ENCODE measurements around the gene NRSN1. TPM values are rescaled to one million over a fixed set of nuclear protein-coding genes. Genes with fewer than 3 reads are reported as not detected.

Gene NRSN1, protein sequence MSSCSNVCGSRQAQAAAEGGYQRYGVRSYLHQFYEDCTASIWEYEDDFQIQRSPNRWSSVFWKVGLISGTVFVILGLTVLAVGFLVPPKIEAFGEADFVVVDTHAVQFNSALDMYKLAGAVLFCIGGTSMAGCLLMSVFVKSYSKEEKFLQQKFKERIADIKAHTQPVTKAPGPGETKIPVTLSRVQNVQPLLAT
- not detected in 2 replicates for total RNA-seq (2014; rRNA removed)
- polyA plus RNA-seq (2012): not detected

GRCh38 chr6:24125980-24126379 lies at the start of gene NRSN1:
NRSN1 (plus strand) TSS chr6:24126215; CDS start chr6:24134328, 8,113 bp downstream.
- DNase-seq (ENCODE audit: low read depth): no peak

DNA sequence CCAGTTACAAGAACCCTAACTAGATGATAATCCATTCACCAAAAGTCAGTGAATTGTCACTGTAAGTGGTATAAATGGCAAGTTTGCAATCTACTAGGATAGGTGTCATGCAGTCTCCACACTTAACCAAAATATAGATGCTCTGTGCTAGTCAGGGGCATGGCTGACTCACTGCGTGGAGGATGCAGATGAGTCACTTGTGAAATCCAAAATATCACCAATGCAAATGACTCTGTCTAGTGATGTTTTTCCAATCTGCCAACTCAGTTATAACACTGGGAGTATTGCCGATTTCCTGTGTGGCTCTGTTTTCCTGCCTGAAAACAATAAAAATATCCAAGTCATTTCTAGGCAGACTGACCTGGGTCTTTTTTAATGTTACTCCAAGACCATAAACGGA lies 47.8 kb upstream of the NRSN1 start:
- DNase-seq (ENCODE audit: low read depth): no peak

GRCh38 chr6:24079076-24079475 lies 46.9 kb upstream of the NRSN1 start:
- no peak for DNase-seq (ENCODE audit: low read depth)

GRCh38 chr6:24080711-24081110 lies 45.3 kb upstream of the NRSN1 start:
- DNase-seq (ENCODE audit: low read depth): no peak

GRCh38 chr6:24089736-24090135 lies 36.3 kb upstream of the NRSN1 start:
- DNase-seq (ENCODE audit: low read depth): no peak

GRCh38 chr6:24092407-24092806 lies 33.6 kb upstream of the NRSN1 start:
- DNase-seq (ENCODE audit: low read depth): no peak

DNA sequence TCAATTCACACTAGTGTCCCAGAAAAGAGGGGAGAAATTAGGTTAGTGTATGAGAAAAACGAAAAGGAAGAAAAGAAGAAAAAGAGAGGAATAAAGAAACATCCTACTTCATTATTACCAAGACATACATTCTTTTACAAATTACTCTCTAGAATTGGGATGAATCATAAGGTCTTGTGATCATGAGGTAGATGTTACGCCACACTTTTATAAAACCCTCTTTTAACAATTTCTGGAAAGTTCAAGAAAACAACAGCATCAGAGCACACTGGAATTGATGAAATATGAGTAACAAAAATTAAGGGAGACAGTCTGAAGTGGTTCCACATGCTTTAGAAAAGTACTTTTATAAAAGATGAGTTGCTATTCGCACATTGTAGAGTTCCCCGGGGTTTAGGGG lies 32.6 kb upstream of the NRSN1 start:
- DNase-seq (ENCODE audit: low read depth): no peak

DNA sequence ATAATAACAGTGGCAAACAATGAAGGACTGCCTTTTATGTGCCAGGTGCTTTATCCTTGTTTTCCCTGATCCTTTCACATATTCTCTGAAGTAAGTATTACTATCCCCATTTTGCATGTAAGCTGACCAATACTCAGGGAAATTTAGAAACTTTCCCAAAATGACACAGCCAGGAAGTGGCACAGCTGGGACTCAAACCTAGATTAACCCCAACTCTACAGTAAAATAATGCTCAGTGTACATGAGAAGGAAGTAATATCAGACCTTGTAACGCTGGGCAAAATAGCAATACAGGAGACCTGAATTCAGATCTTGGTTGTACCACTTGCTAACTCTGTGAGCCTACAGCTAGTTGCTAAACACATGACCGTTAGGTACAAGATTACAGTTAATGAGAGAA lies 26.8 kb upstream of the NRSN1 start:
- no peak for DNase-seq (ENCODE audit: low read depth)

DNA sequence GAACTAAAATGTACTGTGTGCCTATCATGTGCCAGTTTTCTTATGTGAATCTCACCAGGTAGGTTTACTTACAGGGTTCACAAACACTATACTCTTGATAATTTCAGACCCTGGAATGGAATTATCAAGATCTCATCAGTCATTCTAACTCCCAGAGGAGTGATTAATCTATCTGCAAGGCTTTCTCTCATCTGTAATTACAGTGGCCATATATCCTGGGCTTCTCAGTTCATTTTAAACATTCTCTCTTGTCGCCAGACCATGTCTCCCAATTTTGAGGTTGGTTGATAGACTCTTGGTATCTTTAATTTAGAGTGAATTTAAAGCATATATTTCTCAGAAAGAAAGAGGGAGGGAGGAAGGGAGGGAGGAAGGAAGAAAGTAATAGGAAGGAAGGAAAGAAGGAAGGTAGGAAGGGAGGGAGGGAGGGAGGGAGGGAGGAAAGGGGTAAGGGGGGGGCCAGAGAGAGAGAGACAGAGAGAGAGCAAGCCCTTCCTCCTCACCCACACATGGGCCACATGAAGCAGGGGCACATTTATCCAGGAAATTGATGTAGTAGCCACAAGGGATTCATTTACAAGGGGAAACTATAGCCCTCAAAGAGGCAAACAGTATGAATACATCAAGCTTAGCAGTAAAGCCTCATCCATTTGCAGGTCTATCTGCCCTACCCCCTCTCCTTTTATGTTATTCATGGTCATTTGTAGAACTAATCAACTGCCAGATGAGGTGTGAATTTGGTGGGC lies 25.8 kb upstream of the NRSN1 start:
- DNase-seq (ENCODE audit: low read depth): no peak

DNA sequence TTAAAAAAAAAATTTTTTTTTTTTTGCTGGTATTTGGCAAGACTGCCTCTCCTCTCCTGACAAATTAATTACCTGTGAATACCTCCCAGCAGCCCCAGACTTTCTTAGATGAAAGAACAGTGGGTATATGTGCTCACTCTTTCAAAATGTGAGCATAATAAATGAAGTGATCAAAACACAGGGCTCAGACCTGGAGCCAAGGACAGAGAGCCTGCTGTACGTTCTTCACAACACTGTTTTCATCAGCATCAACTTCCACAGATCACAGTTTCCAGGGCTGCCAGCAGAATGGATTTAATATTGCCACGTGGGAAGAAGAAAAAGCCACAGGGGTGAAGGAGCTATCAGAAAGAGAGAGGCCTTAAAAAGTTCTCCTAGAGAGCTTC lies 25.3 kb upstream of the NRSN1 start:
- DNase-seq (ENCODE audit: low read depth): no peak

- DNase-seq (ENCODE audit: low read depth): no peak
Observed at GRCh38 chr6:24105191-24105590, 20.8 kb upstream of the NRSN1 start.

- DNase-seq (ENCODE audit: low read depth): no peak
Observed at GRCh38 chr6:24106291-24106690, 19.7 kb upstream of the NRSN1 start.

DNA sequence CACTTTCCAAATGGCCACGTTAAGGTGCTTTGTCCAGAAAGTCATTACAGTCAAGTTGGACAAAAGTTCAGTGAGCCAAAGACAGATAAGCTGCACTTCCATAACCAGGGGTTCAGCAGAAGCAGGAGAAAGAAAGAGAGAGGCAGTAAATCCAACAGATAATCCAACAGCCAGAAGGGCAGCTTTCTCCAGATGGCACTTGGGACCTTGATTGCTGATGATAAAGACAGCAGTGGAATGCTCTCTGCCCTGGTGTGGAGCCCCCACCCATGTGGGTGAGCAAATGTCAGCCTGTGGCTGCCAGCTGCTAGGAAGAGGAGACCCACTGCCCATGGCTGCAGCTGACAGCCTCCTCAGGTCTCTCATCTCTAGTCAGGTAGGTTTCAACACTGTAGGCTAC lies 18.7 kb upstream of the NRSN1 start:
- no peak for DNase-seq (ENCODE audit: low read depth)

DNA sequence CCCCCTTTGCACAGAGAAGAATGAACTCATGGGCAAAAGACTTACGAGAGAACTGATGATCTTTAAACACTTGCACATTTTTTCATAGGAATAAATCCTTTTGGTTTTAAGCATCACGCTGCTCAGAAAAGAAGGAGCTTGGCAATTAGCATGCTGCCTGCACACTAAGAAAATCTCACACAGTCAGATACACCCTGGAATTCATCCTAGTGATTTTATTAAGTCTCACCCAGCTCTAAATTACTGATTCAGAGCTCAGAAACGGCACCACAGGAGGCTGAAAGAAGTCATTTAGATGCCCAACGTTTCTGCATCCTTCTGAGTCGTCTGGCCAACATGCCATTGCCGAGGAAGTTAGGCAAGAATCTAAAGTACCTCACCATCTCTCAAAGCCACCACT lies 18.0 kb upstream of the NRSN1 start:
- DNase-seq (ENCODE audit: low read depth): no peak

GRCh38 chr6:24110417-24110816 lies 15.6 kb upstream of the NRSN1 start:
- no peak for DNase-seq (ENCODE audit: low read depth)

- DNase-seq (ENCODE audit: low read depth): no peak
Observed at GRCh38 chr6:24113891-24114290, 12.1 kb upstream of the NRSN1 start.

DNA sequence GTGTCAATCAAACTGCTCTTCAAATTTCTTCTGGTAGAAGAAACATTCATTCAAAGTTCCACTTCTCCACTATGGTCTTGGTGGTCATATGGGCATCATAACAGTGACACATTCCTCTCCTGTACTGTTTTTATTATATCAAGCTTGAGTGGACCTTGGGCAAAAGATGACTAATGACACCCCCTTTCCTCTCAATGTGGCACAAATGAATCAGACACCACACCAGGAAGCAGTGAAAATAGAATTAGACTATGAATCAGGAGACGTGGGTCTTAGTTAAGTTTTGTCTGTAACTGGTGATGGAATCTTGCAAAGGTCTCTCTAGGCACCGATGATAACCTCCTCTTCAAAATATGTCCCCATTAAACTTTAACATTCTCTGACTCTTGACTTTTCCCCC lies 9.0 kb upstream of the NRSN1 start:
- DNase-seq (ENCODE audit: low read depth): no peak

DNA sequence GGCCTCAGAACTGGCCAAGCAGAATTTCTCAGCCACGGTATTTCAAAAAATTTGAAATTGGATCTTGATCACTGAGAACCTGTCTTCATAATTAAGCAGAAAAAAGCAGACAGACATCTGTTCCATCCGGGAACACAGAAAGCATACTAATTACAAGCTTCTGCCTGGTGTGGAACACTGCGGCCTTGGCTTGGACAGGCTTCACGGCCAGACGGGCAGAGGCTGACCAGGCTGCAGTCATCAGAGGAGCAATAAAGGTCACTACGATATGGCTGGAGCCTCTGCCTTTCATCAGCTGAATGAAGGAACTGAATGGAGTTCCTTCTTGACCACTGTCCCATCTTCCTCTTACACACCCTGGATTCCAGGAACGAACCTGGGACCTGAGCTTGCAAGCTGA lies 3.9 kb upstream of the NRSN1 start:
- no peak for DNase-seq (ENCODE audit: low read depth)

DNA sequence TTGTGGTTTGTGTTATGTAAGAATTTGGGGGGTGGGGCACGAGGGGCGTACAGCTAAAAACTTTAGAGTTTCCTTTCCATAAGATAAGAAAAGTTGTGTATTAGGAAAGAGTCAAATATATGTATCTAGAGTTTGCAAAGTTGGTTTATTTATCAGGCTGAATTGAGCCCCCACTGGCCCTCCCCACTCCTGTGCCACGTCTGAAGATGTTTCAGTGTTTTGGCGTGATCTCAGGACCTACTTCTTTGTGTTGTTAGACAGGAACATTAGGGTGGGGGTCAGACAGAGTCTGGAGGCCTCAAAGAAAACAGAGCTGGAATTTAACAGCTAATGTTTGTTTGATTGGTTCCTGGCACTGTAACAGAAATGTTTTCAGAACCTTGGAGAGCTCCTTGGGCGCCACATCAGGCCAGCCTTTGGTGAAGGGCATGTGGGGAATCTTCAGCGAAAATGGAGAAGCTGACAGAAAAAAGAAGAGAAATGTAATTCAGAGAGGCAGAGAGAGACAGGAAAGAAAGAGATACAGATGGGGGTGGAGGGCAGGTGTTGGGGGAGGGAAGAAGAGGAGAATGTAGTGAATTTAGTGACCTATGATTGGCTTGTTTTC lies 674 bp downstream of the NRSN1 start:
- DNase-seq (ENCODE audit: low read depth): peak; percentile 12

- no peak for DNase-seq (ENCODE audit: low read depth)
Observed at GRCh38 chr6:24127316-24127715, 1.3 kb downstream of the NRSN1 start.

DNA sequence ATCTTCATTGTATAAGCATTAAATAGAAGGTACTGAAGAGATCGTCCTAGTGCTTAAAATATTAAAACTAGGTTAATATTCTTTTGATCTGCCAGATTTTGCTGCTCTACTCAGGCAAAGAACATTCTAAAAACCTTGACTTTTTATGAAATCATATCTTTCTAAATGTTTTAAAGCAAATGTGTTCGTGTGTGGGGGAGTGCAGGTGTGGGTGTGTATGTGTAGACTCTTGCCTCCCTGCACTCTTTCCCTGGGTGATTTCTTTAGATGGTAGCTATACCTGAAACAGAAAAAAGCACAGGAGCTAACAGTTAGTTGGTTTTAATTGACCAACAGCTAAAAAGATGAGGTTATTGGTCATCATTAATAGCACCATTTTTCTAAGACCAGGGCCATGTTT lies 5.7 kb downstream of the NRSN1 start:
- no peak for DNase-seq (ENCODE audit: low read depth)

DNA sequence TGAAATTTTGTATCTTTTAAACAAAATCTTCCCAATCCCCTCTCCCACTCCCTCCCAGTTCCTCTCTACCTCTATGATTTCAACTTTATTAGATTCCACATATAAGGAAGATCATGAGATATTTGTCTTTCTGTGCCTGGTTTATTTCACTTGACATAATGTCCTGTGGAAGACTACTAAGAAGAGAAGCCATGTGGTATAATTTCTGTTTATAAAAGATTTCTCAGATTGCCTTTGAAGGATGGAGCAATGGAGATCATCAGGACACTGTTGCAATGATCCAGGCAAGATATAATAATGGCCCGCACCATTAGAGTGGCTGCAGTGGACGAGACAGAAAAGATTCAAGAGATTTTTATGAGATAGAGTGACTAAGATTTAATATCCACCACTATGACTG lies 13.1 kb downstream of the NRSN1 start:
- DNase-seq (ENCODE audit: low read depth): no peak

GRCh38 chr6:24139639-24140038 lies 13.6 kb downstream of the NRSN1 start:
- no peak for DNase-seq (ENCODE audit: low read depth)
